HepG2 (cell line): Measurements from ENCODE around the gene TRPV2. TPM values are rescaled to one million over a fixed set of nuclear protein-coding genes. Genes with fewer than 3 reads are reported as not detected.
A peak's percentile ranks its signal among the peaks of the same experiment; 100 is the strongest.

Experiments used
- ATAC-seq: fragments of 200-7000 bp; cut with Tn5 transposase; 3 replicates; pipeline ENCODE4 v1.9.1; 2020; ENCODE audit warnings: mild to moderate bottlenecking, moderate library complexity
- BruUV-seq: library from RNA; stranded (reverse); fragments of 400-500 nt; replicated peaks from 2 replicates; lab custom pipeline; 2021; lab: Mats Ljungman, UMichigan
- CTCF ChIA-PET: fragments of 300-600 bp; formaldehyde crosslinking; extraction: SDS; loops from one replicate; lab custom pipeline; 2021; ENCODE audit warnings: low total read pairs, inconsistent platforms, low intra/inter-chr PET ratio; lab: Yijun Ruan, JAX
- POLR2A ChIA-PET: fragments of 350-600 bp; sonication (Branson Sonifier 250); formaldehyde crosslinking; loops from one replicate; lab custom pipeline; 2020; ENCODE audit warnings: antibody characterized with exemption, inconsistent platforms; lab: Yijun Ruan, JAX
- DNase-seq: peaks from one replicate; pipeline ENCODE4 v3.0.0-alpha.2; 2015; ENCODE audit warnings: low spot score
- FAIRE-seq: peaks from 3 replicates; lab custom pipeline; 2011; peaks lifted over from hg19 to GRCh38; lab: Jason Lieb, UNC
- H2AFZ ChIP-seq: one replicate; pipeline ENCODE4 v1.6.1; 2011; ENCODE audit warnings: low read length, inconsistent platforms
- H3K27ac ChIP-seq: fragments of 300-600 bp; 3 replicates; pipeline ENCODE4 v1.8.0; 2011; ENCODE audit warnings: mixed run types, mild to moderate bottlenecking, mixed read lengths, low read length, inconsistent platforms; ENCODE audit not compliant: insufficient read depth; ENCODE audit errors: extremely low read length
- H3K27me3 ChIP-seq, 2 experiments: fragments of 200-600 bp in 1 of 2; 2 replicates in 1 of 2; 3 replicates in 1 of 2; pipeline versions ENCODE4 v1.6.0 to v1.8.0; 2011; ENCODE audit warnings: low read length in 2 of 2, mild to moderate bottlenecking in 2 of 2, moderate library complexity in 2 of 2, inconsistent platforms in 1 of 2; ENCODE audit not compliant: insufficient read depth in 2 of 2, control insufficient read depth in 1 of 2
- H3K36me3 ChIP-seq, 2 experiments: fragments of 200-600 bp in 1 of 2; replicated peaks in 1 of 2; 2 replicates in 1 of 2; 3 replicates in 1 of 2; pipeline versions ENCODE4 v1.5.1 to v1.8.0; 2011; ENCODE audit warnings: low read length in 2 of 2, inconsistent platforms in 1 of 2; ENCODE audit not compliant: insufficient read depth in 2 of 2, control insufficient read depth in 1 of 2
- H3K4me1 ChIP-seq: 2 replicates; pipeline ENCODE4 v1.5.1; 2012; ENCODE audit warnings: low read length, inconsistent platforms; ENCODE audit not compliant: insufficient read depth
- H3K4me2 ChIP-seq: 2 replicates; pipeline ENCODE4 v1.6.0; 2011; ENCODE audit warnings: low read depth, low read length, inconsistent platforms
- H3K4me3 ChIP-seq, 3 experiments: fragments of 200-600 bp in 1 of 3; sonication (generic), shearing (Covaris generic) in 1 of 3; replicated peaks in 1 of 3; 2 replicates each; pipeline ENCODE4 v1.5.1; 2011 to 2016; ENCODE audit warnings: low read length in 3 of 3, inconsistent platforms in 2 of 3, low read depth in 2 of 3, mild to moderate bottlenecking in 2 of 3, control low read depth in 1 of 3, mixed read lengths in 1 of 3; ENCODE audit not compliant: insufficient read depth in 1 of 3
- H3K79me2 ChIP-seq: one replicate; pipeline ENCODE4 v1.6.1; 2011; ENCODE audit warnings: low read length, inconsistent platforms; ENCODE audit not compliant: insufficient read depth
- H3K9ac ChIP-seq: 2 replicates; pipeline ENCODE4 v1.6.0; 2011; ENCODE audit warnings: mild to moderate bottlenecking, low read depth, low read length, inconsistent platforms; ENCODE audit not compliant: insufficient read depth
- H3K9me3 ChIP-seq: 2 replicates; pipeline ENCODE4 v1.5.1; 2012; ENCODE audit warnings: mild to moderate bottlenecking, low read length
- H4K20me1 ChIP-seq: 2 replicates; pipeline ENCODE4 v1.6.0; 2011; ENCODE audit warnings: inconsistent platforms, mild to moderate bottlenecking, low read length, moderate library complexity; ENCODE audit not compliant: insufficient read depth
- ARID3A ChIP-seq: IDR thresholded peaks from 2 replicates; pipeline ENCODE4 v1.6.1; 2012; ENCODE audit warnings: low read depth, low read length, improper control_type of control experiment
- DPF2 ChIP-seq: sonication (generic); formaldehyde crosslinking; IDR thresholded peaks from 2 replicates; pipeline ENCODE4 v1.4.0; 2020; ENCODE audit warnings: mild to moderate bottlenecking, low read depth, missing genetic modification reagents, borderline replicate concordance
- HDAC2 ChIP-seq: sonication (generic); formaldehyde crosslinking; IDR thresholded peaks from 2 replicates; pipeline ENCODE4 v1.4.0; 2020; ENCODE audit warnings: missing genetic modification reagents
- KDM2A ChIP-seq: sonication (generic); formaldehyde crosslinking; IDR thresholded peaks from 2 replicates; pipeline ENCODE4 v1.4.0; 2020; ENCODE audit warnings: low read depth, missing genetic modification reagents, borderline replicate concordance
- MIXL1 ChIP-seq: IDR thresholded peaks from 2 replicates; pipeline ENCODE4 v1.6.1; 2016
- NONO ChIP-seq, 2 experiments: fragments of 450-650 bp in 1 of 2; sonication (generic) in 1 of 2; formaldehyde crosslinking in 1 of 2; IDR thresholded peaks in 1 of 2; conservative IDR thresholded peaks in 1 of 2; 2 replicates each; pipeline versions ENCODE4 v1.6.1 to v1.8.0; 2017 to 2022; ENCODE audit warnings: mild to moderate bottlenecking in 1 of 2, missing genetic modification reagents in 1 of 2, moderate library complexity in 1 of 2
- PRMT3 ChIP-seq: sonication (generic); formaldehyde crosslinking; IDR thresholded peaks from 2 replicates; pipeline ENCODE4 v1.8.1; 2022; ENCODE audit warnings: low read depth, mild to moderate bottlenecking, moderate library complexity, missing genetic modification reagents, borderline replicate concordance
- SOX6 ChIP-seq, 2 experiments: fragments of 450-650 bp in 1 of 2; sonication (generic) in 1 of 2; formaldehyde crosslinking in 1 of 2; IDR thresholded peaks; 2 replicates each; pipeline versions ENCODE4 v1.4.0 to v1.6.1; 2017 to 2020; ENCODE audit warnings: antibody characterized with exemption in 1 of 2, mild to moderate bottlenecking in 1 of 2, missing genetic modification reagents in 1 of 2
- TCF7 ChIP-seq: sonication (generic); IDR thresholded peaks from 2 replicates; pipeline ENCODE4 v1.6.1; 2016; ENCODE audit warnings: antibody characterized with exemption, low read depth
- ZBTB7B ChIP-seq: sonication (generic); formaldehyde crosslinking; IDR thresholded peaks from 2 replicates; pipeline ENCODE4 v1.4.0; 2020; ENCODE audit warnings: missing genetic modification reagents
- ZKSCAN8 ChIP-seq: IDR thresholded peaks from 2 replicates; pipeline ENCODE4 v1.6.1; 2016; ENCODE audit warnings: borderline replicate concordance, missing genetic modification reagents, missing compliant biosample characterization
- ZNF263 ChIP-seq: sonication (generic); formaldehyde crosslinking; IDR thresholded peaks from 2 replicates; pipeline ENCODE4 v1.4.0; 2020; ENCODE audit warnings: missing genetic modification reagents
- ZNF609 ChIP-seq: sonication (generic); formaldehyde crosslinking; IDR thresholded peaks from 2 replicates; pipeline ENCODE4 v1.4.0; 2020; ENCODE audit warnings: mild to moderate bottlenecking, missing genetic modification reagents, borderline replicate concordance
- ZSCAN22 ChIP-seq: sonication (generic); formaldehyde crosslinking; IDR thresholded peaks from 2 replicates; pipeline ENCODE4 v1.4.0; 2020; ENCODE audit warnings: mild to moderate bottlenecking, missing genetic modification reagents
- WGBS: methylation state at CpG from one replicate; pipeline ENCODE4 v1.1.6; 2017; ENCODE audit warnings: low lambda C conversion rate; 5-methylcytosine and 5-hydroxymethylcytosine counted together
- in situ Hi-C: cut with HindIII; loops from 2 replicates; pipeline ENCODE4 v1.10.0; 2017; ENCODE audit warnings: low pct_unique_long_range_greater_than_20kb; ENCODE audit not compliant: extremely low pct_ligation_motif_present
- intact Hi-C: fragments of 100-400 bp; cut with micrococcal nuclease; formaldehyde crosslinking; loops from one replicate; pipeline ENCODE4 v1.10.0; 2022; ENCODE audit not compliant: unreplicated experiment
- polyA plus RNA-seq, 8 experiments: library from polyadenylated mRNA; depleted of rRNA in 3 of 8; stranded (reverse) in 7 of 8; unstranded in 1 of 8; fragments of >200 nt; fragmentation: Illumina TruSeq in 4 of 8; extraction: Trizol in 4 of 8; gene quantifications; 2 replicates each; pipeline versions ENCODE4 v1.2.1 to v1.2.3, GENCODE V29; 2011 to 2016; ENCODE audit warnings: low read depth in 4 of 8, missing spikeins in 1 of 8, mixed read lengths in 1 of 8; ENCODE audit not compliant: insufficient read depth in 1 of 8
- total RNA-seq, 5 experiments: library from RNA; depleted of rRNA; stranded (reverse); fragments of >200 nt; fragmentation: Illumina TruSeq; extraction: Trizol; gene quantifications; 2 replicates each; pipeline ENCODE4 v1.2.3, GENCODE V29; 2016; ENCODE audit warnings: low read depth in 1 of 5

Gene TRPV2
- total and polyA plus RNA-seq, 2 of the 13 experiments (the other 11 are each of a cell fraction or from before 2014, with no cell fraction given), result 13.6 to 21.3 TPM

- Histone ChIP-seq H3K27ac (no peak overlapping the region), H4K20me1 (peaks cover 2% of the 10 kb centered on the region; the same call in 1 of the 2 replicates), H3K9me3 (no peaks in the 10 kb centered on the region), H2AFZ (no peak overlapping the region), H3K4me1 (peaks cover 60% of the 10 kb centered on the region), H3K4me3 (no peak overlapping the region; a peak in 1 of 6 replicates), H3K4me2 (0 out of 2 replicates have a peak overlapping the region, but pooled peaks have one; percentile 4), H3K9ac (no peak overlapping the region), H3K36me3 (no peaks in the 10 kb centered on the region), H3K27me3 (peaks cover 4 to 22% of the 10 kb centered on the region in 2 experiments; a peak in 3 of 5 replicates), H3K79me2 (no peaks in the 10 kb centered on the region)
- intact Hi-C loops, result loop anchor here (5.0 kb wide), 1 partner anchor 54 kb away; no protein-coding TSS in a partner anchor
- peak; percentile 58 for ATAC-seq
- FAIRE-seq, result peak; percentile 61
- no TSS peak for BruUV-seq
- WGBS, result 11% methylated on average over 4 of the region's 4 CpGs
- in situ Hi-C loops, result no loop called here
- ChIA-PET POLR2A (interaction anchor here (1.7 kb wide), 1 partner anchor 30 kb away, joined by 4 read pairs; no protein-coding TSS in a partner anchor), CTCF (no interaction called here)
- peak; percentile 53 for DNase-seq
- TF ChIP-seq ZBTB7B (CRISPR knock-in tag) (0 out of 2 replicates have a peak, but pooled peaks have one; percentile 25), ZNF263 (CRISPR knock-in tag) (peak; percentile 79), TCF7 (0 out of 2 replicates have a peak, but pooled peaks have one; percentile 16), PRMT3 (no peak), ZKSCAN8 (CRISPR knock-in tag) (no peak), ARID3A (no peak), NONO (IDR thresholded peaks at IDR 0.05) (no peak), NONO (CRISPR knock-in tag; conservative IDR thresholded peaks at IDR 0.05) (peak; percentile 29; the same call in 1 of the 2 replicates), ZNF609 (CRISPR knock-in tag) (peak; percentile 92), ZSCAN22 (no peak), KDM2A (CRISPR knock-in tag) (0 out of 2 replicates have a peak, but pooled peaks have one; percentile 19), MIXL1 (CRISPR knock-in tag) (peak; percentile 65; the same call in 1 of the 2 replicates), SOX6 (IDR thresholded peaks at IDR 0.05) (no peak), SOX6 (CRISPR knock-in tag; IDR thresholded peaks at IDR 0.05) (peak; percentile 24; the same call in 1 of the 2 replicates), DPF2 (CRISPR knock-in tag) (peak; percentile 22; the same call in 1 of the 2 replicates), HDAC2 (peak; percentile 66; the same call in 1 of the 2 replicates)
Observed at GRCh38 chr17:16468428-16468992, 53.1 kb downstream of the TRPV2 start.
